Measurements from ENCODE around the gene APOC1.
"Not testable (repeated sequence)": the region's sequence is repeated elsewhere in the genome, so short reads cannot be mapped to it uniquely, and the experiment has no call there.

Gene APOC1

GRCh38 chr19:44909775-44910174 lies 4.6 kb upstream of the APOC1 start:
- in situ Hi-C loops (cut with MboI; ENCODE audit: low sequenced_read_pairs), result loop anchor here (5.0 kb wide), 1 partner anchor 38 kb away; the partner anchor contains the start of gene APOC2

GRCh38 chr19:44911896-44912295 lies 2.5 kb upstream of the APOC1 start:
- in situ Hi-C loops (cut with MboI; ENCODE audit: low sequenced_read_pairs), result loop anchor here (5.0 kb wide), 1 partner anchor 35 kb away; the partner anchor contains the start of gene APOC2

GRCh38 chr19:44912854-44913253 lies 1.6 kb upstream of the APOC1 start:
- in situ Hi-C loops (cut with MboI; ENCODE audit: low sequenced_read_pairs), result loop anchor here (5.0 kb wide), 1 partner anchor 34 kb away; the partner anchor contains the start of gene APOC2

GRCh38 chr19:44913512-44914432 lies 636 bp upstream of the APOC1 start:
- in situ Hi-C loops (cut with MboI; ENCODE audit: low sequenced_read_pairs), result loop anchor here (5.0 kb wide), 1 partner anchor 34 kb away; the partner anchor contains the start of gene APOC2

DNA sequence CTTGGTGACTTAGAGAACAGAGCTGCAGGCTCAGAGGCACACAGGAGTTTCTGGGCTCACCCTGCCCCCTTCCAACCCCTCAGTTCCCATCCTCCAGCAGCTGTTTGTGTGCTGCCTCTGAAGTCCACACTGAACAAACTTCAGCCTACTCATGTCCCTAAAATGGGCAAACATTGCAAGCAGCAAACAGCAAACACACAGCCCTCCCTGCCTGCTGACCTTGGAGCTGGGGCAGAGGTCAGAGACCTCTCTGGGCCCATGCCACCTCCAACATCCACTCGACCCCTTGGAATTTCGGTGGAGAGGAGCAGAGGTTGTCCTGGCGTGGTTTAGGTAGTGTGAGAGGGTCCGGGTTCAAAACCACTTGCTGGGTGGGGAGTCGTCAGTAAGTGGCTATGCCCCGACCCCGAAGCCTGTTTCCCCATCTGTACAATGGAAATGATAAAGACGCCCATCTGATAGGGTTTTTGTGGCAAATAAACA lies 9.9 kb downstream of the APOC1 start:
- in situ Hi-C loops (cut with MboI; ENCODE audit: low sequenced_read_pairs), result no loop called here

GRCh38 chr19:44925114-44925891 lies 10.9 kb downstream of the APOC1 start:
- in situ Hi-C loops (cut with MboI; ENCODE audit: low sequenced_read_pairs), result no loop called here

DNA sequence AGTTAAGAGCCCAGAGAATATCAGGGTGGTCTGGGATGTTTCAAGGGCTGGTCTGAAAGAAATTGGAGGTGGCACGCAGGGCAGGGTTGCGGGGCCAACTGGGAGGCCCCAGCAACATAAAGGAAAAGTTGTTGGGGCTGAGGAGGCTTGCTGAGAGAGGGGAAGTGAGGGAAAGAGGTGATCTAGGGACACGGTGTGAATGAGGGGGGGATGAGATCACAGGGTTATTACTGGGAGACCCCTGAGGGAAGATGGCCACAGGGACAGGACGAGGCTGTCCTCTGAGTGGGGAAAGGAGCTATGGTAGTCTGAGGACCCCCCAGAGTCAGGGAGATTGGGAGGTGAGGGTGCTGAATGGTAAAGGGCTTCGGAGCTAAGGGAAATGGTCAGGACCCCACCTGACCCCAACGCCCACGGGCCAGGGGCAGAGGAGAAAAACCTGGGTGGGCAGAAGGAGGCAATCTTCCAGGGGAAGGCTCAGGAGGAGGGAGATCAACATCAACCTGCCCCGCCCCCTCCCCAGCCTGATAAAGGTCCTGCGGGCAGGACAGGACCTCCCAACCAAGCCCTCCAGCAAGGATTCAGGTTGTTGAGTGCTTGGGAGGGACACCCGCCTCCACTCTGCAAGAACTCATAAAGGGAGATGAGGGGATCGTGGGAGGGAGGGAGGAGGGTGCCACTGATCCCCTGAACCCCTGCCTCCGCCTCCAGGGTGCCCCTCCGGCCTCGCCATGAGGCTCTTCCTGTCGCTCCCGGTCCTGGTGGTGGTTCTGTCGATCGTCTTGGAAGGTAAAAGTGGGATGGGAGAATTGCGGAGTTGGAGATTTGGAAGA lies 12.1 kb downstream of the APOC1 start:
- in situ Hi-C loops (cut with MboI; ENCODE audit: low sequenced_read_pairs), result not testable (repeated sequence)

- in situ Hi-C loops (cut with MboI; ENCODE audit: low sequenced_read_pairs), result no loop called here
Measured at GRCh38 chr19:44927746-44928145, 13.3 kb downstream of the APOC1 start.

- in situ Hi-C loops (cut with MboI; ENCODE audit: low sequenced_read_pairs), result no loop called here
Measured at GRCh38 chr19:44930088-44930487, 15.7 kb downstream of the APOC1 start.

DNA sequence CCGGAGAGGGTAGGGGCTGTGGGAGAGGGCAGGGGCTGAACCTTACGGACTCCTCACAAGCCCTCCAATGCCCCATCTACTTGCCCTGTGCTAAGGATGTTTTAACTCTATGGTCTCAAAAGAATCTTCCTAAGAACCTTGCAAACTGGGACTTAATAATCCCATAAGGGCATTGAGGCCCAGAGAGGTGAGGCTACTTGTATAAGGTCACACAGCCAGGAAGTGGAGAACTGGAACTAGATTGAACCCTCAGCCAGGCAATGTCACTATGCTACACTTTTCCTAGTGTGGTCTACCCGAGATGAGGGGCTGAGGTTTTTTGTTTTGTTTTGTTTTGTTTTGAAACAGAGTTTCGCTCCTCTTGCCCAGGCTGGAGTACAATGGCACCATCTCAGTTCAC lies 17.1 kb downstream of the APOC1 start:
- in situ Hi-C loops (cut with MboI; ENCODE audit: low sequenced_read_pairs), result no loop called here

GRCh38 chr19:44939668-44940067 lies 25.3 kb downstream of the APOC1 start:
- in situ Hi-C loops (cut with MboI; ENCODE audit: low sequenced_read_pairs), result no loop called here

DNA sequence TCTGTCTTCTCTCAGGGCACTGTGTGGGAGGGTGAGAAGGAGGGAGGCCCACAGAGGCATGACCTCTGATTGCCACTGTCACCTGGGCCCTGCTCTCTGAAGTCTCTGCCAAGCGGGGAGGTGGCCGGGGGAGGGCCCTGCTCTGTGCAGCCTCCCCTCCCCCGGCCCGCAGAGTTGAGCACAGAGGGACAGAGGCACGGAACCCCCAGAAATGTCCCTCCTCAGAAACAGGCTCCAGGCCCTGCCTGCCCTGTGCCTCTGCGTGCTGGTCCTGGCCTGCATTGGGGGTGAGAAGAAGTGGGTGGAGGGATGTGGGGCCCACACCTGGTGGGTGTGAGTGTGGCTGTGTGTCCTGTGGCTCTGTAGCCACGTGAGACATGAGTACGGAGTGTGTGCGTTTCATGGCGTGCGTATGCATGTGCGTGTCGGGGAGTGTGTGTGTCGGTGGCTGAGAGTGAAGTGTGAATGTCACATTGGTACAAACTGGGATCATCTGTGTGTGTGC lies 27.7 kb downstream of the APOC1 start, which contains the start of gene APOC4:
Gene APOC4 (plus strand): TSS at position 171 of the 505 bp plus-strand sequence. CDS start 41 bp downstream, at position 212.
- in situ Hi-C loops (cut with MboI; ENCODE audit: low sequenced_read_pairs), result no loop called here

DNA sequence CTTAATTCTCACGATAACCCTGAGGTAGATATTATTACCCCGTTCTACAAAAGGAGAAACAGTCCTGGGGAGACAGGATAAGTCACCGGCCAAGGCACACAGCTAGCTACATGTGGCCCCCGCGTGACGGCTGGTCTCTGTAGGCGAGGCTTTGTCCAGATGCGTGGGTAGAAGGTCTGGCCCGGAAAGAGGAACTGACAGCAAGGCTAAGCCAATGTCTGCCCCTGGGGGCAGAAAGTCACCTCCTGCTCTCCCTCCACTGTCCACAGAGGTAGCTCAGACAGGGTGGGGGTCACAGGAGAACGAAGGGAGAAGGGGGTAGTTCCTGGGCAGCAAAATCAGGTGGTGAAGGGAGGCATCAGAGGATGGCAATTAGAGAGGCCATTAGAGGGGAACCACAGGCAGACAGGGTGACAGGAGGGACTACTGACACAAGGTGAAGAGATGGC lies 29.4 kb downstream of the APOC1 start:
- in situ Hi-C loops (cut with MboI; ENCODE audit: low sequenced_read_pairs), result no loop called here

GRCh38 chr19:44947041-44947581 lies 32.7 kb downstream of the APOC1 start:
- in situ Hi-C loops (cut with MboI; ENCODE audit: low sequenced_read_pairs), result loop anchor here (5.0 kb wide), 1 partner anchor 35 kb away; the partner anchor contains the start of gene APOC1

GRCh38 chr19:44948237-44948636 lies 33.8 kb downstream of the APOC1 start:
- in situ Hi-C loops (cut with MboI; ENCODE audit: low sequenced_read_pairs), result loop anchor here (5.0 kb wide), 1 partner anchor 36 kb away; the partner anchor contains the start of gene APOC1

GRCh38 chr19:44948763-44949374 lies 34.5 kb downstream of the APOC1 start:
- in situ Hi-C loops (cut with MboI; ENCODE audit: low sequenced_read_pairs), result loop anchor here (5.0 kb wide), 1 partner anchor 37 kb away; the partner anchor contains the start of gene APOC1

- in situ Hi-C loops (cut with MboI; ENCODE audit: low sequenced_read_pairs), result loop anchor here (5.0 kb wide), 1 partner anchor 37 kb away; the partner anchor contains the start of gene APOC1
Measured at GRCh38 chr19:44949550-44949949, 35.1 kb downstream of the APOC1 start.

- in situ Hi-C loops (cut with MboI; ENCODE audit: low sequenced_read_pairs), result no loop called here
Measured at GRCh38 chr19:44951179-44952159, 37.1 kb downstream of the APOC1 start.

All from HL-60/S4 (cell line).